Measurements from ENCODE around the gene CORO6.

CORO6 gene

DNA sequence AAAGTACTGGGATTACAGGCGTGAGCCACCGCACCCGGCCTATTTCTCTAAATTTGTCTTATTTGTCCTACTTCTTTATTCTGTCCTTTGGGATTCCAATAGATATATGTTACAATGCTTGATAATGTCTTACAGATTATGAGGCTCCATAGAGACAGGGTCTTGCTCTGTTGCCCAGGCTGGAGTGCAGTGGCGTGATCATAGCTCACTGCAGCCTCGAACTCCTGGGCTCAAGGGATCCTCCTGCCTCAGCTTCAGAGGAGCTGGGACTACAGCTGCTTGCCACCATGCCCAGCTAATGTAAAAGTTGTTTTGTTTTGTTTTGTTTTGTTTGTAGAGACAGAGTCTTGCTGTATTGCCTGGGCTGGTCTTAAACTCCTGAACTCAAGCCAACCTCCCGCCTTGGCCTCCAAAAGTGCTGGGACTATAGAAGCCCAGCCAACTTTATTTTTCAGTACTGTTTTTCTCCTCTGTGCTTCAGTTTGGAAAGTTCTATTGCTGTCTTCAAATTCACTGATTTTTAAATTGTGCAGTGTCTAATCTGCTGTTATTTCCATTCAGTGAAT lies 19.5 kb downstream of the CORO6 start:
- Histone ChIP-seq H3K27me3 (ENCODE audit: low read depth) (no peaks in the 10 kb centered on the region), H3K4me1 (peaks cover under 1% of the 10 kb centered on the region), H3K9me3 (no peaks in the 10 kb centered on the region), H3K4me3 (no peak overlapping the region), H3K36me3 (replicated peaks) (no peaks in the 10 kb centered on the region)
- in situ Hi-C loops (cut with MboI; ENCODE audit: low sequenced_read_pairs), result loop anchor here (25.0 kb wide), 1 partner anchor 334 kb away; the partner anchor contains the start of genes EFCAB5 and SSH2
- no peak for DNase-seq (ENCODE audit: low spot score in 2 of 2)

DNA sequence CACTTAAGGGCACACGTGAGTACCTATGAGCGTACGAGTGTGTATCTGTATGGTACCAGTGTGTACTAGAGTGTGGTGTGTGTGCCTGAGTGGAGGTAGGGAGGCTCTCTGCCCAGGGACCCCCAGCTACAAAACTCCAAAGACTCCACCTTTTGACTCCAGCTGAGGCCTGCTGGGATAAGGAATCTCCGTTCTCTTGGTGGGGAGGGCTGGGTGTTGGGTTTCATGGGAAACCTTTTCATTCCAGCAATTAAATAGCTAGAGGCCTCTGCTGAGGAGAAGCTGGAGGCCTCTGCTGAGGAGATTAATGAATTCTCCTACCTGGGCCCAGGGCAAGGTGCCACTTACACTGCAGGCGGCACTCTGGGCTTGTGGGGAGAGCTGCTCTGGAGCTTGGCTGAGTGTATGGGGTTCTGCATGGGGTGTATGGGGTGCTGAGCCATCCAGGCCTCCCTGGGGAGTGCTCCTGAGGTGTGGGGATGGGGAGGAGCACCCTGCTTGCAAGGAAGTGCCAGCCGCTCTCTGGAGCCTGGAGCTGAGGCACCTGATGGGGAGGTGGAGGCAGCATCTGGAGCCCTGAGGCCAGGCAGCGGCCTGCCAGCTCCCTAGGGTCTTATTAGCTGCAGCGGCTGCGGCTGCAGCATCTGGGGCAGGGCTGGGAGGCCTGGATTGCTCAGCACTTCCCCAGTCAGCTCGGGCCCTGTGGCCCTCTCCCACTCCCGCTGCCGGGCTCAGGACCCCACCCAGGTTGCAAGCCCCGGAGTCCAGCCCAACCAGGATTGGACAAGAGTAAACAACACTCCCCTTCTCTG lies 25.1 kb downstream of the CORO6 start:
- peaks cover 17% of the 10 kb centered on the region for H3K4me1 ChIP-seq
- DNase-seq (ENCODE audit: low spot score in 2 of 2), result peak; percentile 39 to 57
- H3K4me3 ChIP-seq, result no peak overlapping the region

DNA sequence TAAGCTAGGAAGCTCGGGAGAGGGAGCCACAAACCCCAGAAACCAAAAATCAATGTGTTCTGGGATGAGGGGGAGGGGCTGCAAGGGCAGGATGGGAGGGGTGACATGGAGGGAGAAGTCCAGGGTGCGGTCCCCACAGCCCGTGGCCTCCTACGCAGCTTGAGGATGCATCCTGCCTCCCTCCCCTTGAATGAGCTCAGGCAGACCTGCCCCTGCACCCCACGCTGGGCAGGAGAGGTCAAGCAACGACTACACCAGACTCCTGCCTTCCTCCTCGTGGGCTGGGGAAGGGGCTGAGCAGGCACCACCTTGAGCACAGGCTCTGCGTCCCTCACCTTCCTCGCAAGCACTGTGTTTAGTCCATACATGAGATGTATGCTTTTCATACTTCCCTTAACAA lies 25.9 kb downstream of the CORO6 start:
- H3K36me3 ChIP-seq (replicated peaks), result no peaks in the 10 kb centered on the region
- H3K4me3 ChIP-seq, result no peak overlapping the region
- H3K27me3 ChIP-seq (ENCODE audit: low read depth), result no peaks in the 10 kb centered on the region
- DNase-seq (ENCODE audit: low spot score in 2 of 2), result no peak
- in situ Hi-C loops (cut with MboI; ENCODE audit: low sequenced_read_pairs), result no loop called here
- peaks cover 25% of the 10 kb centered on the region for H3K4me1 ChIP-seq
- H3K9me3 ChIP-seq, result no peaks in the 10 kb centered on the region

More for the DNA sequence above, 25.1 kb downstream of the CORO6 start:
- Histone ChIP-seq H3K36me3 (replicated peaks) (no peaks in the 10 kb centered on the region), H3K27me3 (ENCODE audit: low read depth) (no peaks in the 10 kb centered on the region), H3K9me3 (no peaks in the 10 kb centered on the region)
- in situ Hi-C loops (cut with MboI; ENCODE audit: low sequenced_read_pairs), result no loop called here

DNA sequence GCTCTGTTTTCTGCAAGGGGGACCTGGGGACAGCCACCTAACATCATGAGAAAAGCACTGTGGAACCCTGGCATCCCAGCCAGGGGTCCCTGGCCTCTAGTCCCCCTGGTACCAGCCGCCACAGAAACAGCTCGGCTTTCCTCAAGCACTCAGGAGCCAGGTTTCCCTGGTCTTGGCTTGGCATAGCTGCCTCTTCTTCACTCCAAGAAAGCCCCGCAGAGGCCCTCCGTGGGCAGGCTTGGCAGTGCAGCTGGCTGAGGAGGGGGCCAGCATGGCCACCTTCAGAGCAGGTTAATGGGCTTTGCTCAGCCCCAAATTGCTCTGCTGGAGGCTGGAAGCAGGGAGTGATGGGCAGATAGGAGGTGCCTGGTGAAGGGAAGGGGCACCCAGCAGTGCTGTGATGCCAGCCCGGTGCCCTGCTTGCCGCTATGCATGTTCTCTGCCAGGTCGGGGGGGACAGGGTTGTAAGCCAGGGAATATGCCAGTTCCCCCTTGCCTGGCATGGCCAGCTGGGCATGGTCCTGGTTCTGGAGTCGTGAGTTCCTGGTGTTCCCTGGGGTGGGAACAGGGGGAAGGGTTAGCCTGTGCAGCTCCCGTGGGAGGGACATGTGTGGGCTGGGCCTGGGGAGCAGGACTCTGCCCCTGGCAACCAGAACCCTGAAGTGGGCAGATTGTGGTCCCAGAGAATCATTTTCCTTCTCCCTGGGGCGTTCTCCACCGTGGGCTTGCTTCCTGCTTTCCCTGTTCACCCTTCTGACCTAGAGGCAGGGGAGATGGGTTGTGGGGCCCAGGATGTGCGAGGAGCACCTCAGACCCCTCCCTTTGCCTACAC lies 26.6 kb downstream of the CORO6 start:
- DNase-seq (ENCODE audit: low spot score in 2 of 2), result no peak
- Histone ChIP-seq H3K4me1 (peaks cover 29% of the 10 kb centered on the region), H3K27me3 (ENCODE audit: low read depth) (no peaks in the 10 kb centered on the region), H3K9me3 (no peaks in the 10 kb centered on the region), H3K4me3 (no peak overlapping the region), H3K36me3 (replicated peaks) (no peaks in the 10 kb centered on the region)
- in situ Hi-C loops (cut with MboI; ENCODE audit: low sequenced_read_pairs), result no loop called here

DNA sequence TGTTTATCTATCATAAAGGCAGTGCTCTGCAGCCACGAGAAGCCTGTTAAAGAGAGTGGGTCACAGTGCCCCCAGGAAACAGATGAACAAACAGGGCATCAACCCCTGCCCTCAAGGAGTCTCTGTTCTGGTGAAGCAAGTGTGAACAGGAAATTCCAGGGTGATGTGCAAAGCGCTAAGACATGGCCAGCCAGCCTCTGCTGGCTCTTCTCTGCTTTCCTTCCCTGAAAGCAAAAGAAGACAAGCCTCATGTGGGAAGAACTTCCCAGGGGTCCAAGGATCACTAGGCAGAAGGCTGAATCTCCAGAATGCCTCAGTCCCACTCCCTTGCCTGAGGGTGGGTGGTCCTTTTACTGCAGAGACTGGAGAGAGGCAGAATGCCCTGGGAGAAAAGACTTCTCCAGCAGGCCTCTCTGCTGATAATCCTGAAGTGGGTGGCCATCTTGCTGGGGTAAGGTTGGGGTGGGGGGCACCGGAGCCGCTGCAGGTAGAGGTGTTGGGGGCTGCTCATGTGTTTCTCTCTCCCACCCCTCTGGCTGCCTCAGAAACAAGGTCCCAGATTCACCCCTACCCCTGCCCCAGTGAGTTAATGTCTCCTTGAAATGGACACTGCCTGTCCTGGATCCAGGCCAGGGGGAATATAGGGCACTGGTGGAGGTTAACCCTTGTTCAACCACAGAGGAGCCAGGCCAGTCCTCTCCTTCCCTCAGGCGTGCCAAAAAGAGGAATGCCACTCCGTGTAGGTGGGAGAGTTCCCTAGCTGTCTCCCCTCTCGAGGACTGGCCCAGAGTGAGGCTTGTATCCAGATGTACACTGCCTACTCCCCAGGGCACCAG lies 27.4 kb downstream of the CORO6 start:
- Histone ChIP-seq H3K4me3 (no peak overlapping the region), H3K36me3 (replicated peaks) (no peaks in the 10 kb centered on the region), H3K27me3 (ENCODE audit: low read depth) (no peaks in the 10 kb centered on the region), H3K9me3 (no peaks in the 10 kb centered on the region), H3K4me1 (peaks cover 38% of the 10 kb centered on the region)
- in situ Hi-C loops (cut with MboI; ENCODE audit: low sequenced_read_pairs), result no loop called here
- no peak for DNase-seq (ENCODE audit: low spot score in 2 of 2)

DNA sequence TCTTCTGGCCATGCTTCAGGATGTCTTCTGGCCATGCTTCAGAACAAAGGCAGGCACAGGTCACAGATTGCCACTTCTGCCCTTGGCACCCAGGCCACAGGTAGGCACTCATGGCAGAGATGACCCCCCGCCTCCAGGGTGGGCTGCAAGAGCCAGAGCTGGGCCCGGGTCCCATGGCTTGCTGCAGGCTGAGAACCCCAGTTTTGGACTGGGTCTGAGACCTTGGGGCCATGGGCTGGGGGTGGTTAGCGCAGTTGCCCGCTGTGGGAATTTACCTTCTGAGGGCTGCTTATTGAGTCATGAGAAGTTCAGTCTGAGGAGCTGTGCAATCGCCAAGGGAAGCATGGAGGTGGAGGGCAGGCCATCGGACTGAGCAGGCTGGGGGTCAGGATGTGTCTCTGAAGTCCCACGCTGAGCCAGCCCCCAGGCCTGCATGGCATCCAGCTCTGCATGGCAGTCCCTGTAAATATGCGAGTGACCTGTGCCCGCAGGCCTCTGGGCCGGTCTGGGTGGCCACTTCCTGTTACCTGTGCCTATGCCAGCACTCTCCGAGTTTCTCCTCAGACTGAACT lies 28.1 kb downstream of the CORO6 start:
- no peaks in the 10 kb centered on the region for H3K9me3 ChIP-seq
- no peak for DNase-seq (ENCODE audit: low spot score in 2 of 2)
- H3K27me3 ChIP-seq (ENCODE audit: low read depth), result no peaks in the 10 kb centered on the region
- H3K4me3 ChIP-seq, result peak overlapping the region; percentile 55
- in situ Hi-C loops (cut with MboI; ENCODE audit: low sequenced_read_pairs), result no loop called here
- H3K36me3 ChIP-seq (replicated peaks), result no peaks in the 10 kb centered on the region
- H3K4me1 ChIP-seq, result peaks cover 45% of the 10 kb centered on the region

DNA sequence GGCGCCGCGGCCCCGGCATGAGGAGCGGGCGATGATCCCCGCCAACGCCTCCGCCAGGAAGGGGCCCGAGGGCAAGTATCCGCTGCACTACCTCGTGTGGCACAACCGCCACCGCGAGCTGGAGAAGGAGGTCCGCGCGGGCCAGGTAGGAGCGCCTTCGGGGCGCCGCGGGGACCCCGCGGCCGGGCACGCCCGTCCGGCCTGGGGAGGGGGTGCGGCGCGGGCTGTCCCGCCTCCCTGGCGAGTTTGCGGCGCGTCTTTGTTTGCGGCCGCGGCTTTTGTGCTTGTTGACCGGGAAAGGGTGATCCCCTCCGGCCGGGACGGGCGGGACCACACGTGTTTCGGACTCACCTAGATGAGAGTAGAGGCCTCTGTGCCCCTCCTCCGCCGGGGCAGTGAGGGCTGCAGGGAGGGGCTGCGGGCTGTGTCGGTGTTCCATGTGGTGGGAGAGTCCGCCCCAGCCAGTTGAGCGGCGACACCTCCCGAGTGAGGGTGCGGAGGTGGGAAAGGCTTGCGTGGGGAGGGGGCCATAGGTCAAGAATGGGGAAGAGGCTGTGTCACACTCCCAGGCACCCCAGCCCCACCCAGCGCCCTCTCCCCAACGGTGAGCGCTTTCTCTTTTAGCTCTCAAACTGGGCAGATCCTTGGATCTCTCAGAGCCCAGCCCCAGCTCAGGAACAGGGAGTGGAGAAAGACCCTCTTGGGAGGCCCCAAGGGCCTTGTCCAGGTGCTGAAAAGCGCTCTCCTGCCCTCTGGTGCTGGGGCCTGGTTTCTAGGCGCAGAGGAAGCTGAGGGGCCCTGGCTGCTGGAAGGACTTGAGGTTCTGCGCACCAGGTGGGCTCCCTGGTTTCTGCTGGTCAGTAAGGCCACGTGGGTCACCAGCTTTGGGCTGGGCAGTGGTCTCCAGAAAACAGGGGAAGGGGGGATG lies 28.9 kb downstream of the CORO6 start:
- in situ Hi-C loops (cut with MboI; ENCODE audit: low sequenced_read_pairs), result no loop called here
- H3K4me1 ChIP-seq, result peaks cover 45% of the 10 kb centered on the region
- peak; percentile 39 to 74 for DNase-seq (ENCODE audit: low spot score in 2 of 2)

DNA sequence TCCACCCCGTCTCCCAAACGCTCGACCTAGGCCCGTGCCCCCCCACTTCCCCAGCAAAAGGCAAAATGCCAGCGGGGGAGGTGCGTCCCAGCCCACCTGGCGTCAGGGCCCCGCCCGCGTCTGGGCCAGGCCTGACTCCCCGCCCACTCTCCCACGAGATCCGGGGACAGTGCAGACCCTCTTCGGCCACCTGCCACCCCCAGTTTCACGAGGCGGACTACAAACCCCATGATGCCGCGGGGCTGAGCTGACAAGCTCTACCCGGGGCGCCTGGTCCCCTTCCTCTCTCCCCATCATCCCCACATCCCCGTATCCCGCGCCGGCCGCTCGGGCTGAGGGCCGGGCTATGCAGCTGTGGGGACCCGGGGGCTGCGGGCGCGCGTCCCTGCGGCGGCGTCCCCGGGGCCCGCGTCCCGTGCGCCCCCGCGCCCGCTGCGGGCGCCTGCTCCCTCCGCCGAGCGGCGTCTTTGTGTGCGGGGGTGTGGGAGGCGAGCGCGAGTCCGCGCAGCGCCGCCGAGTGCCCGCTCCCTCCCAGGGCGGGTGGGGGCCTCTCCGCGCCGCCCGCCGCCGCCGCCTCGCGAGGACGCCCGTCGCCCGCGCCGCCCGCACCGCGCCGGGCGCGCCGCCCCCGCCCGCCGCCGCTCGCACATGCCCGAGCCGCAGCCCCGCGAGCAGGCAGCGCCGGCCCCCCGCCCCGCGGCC lies 29.7 kb downstream of the CORO6 start, which contains the start of gene ANKRD13B:
TSS of gene ANKRD13B (plus strand) at position 283 of the 702 bp plus-strand sequence. CDS start 490 bp downstream, outside the sequence.
- in situ Hi-C loops (cut with MboI; ENCODE audit: low sequenced_read_pairs), result no loop called here
- H3K4me1 ChIP-seq, result peaks cover 43% of the 10 kb centered on the region
- peak; percentile 21 to 75 for DNase-seq (ENCODE audit: low spot score in 2 of 2)
- H3K9me3 ChIP-seq, result no peaks in the 10 kb centered on the region
- no peaks in the 10 kb centered on the region for H3K36me3 ChIP-seq (replicated peaks)
- H3K4me3 ChIP-seq, result peak within 1 kb of the TSS; percentile 55
- H3K27me3 ChIP-seq (ENCODE audit: low read depth), result no peaks in the 10 kb centered on the region

More for the DNA sequence above, 28.9 kb downstream of the CORO6 start:
- Histone ChIP-seq H3K4me3 (peak overlapping the region; percentile 55), H3K36me3 (replicated peaks) (no peaks in the 10 kb centered on the region), H3K9me3 (no peaks in the 10 kb centered on the region), H3K27me3 (ENCODE audit: low read depth) (no peaks in the 10 kb centered on the region)

DNA sequence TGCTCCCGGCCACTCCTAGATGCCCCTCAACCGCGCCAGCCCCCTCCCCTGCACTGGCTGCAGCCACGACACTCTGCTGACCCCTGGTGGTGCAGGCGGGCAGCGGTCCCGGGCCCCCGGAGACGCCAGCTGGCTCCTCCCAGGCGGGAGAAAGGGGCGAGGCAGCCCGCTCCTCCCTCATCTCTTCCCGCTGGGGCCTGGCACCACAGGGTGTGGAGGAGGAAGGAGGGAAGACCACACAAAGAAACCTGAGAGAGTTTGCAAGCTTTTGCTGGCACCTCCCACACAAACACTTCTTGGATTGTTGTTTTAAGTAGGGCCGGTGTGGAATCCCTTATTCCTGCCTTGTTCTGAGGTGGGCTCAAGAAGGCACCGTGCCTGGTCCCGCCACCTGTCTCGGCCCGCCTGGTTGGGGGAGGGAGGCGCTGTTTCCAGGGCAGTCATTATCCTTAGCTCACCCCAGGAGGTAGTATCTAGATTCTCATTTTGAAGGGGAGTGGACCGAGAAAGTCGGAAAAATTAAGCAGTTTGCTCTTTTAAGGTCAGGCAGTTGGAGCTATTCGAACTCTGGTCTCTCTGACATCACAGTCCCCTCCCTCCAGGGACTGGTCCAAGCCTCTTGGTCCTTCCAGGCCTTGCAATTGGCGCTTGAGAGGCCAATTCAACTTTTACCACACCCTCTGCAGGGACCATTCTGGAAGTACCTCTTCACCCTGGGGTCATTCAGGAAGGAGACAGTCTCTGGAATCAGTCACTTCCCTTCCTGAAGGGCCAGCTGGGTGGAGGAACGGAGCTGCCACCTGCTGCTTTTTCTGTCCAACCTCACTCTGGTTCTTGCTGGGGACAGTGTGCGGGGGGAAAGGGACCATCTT lies 30.7 kb downstream of the CORO6 start:
- in situ Hi-C loops (cut with MboI; ENCODE audit: low sequenced_read_pairs), result no loop called here
- H3K4me3 ChIP-seq, result peak overlapping the region; percentile 38
- H3K27me3 ChIP-seq (ENCODE audit: low read depth), result no peaks in the 10 kb centered on the region
- H3K36me3 ChIP-seq (replicated peaks), result no peaks in the 10 kb centered on the region; the same call in 1 of the 2 replicates
- peak; percentile 88 to 98 for DNase-seq (ENCODE audit: low spot score in 2 of 2)
- H3K4me1 ChIP-seq, result peaks cover 40% of the 10 kb centered on the region
- no peaks in the 10 kb centered on the region for H3K9me3 ChIP-seq

DNA sequence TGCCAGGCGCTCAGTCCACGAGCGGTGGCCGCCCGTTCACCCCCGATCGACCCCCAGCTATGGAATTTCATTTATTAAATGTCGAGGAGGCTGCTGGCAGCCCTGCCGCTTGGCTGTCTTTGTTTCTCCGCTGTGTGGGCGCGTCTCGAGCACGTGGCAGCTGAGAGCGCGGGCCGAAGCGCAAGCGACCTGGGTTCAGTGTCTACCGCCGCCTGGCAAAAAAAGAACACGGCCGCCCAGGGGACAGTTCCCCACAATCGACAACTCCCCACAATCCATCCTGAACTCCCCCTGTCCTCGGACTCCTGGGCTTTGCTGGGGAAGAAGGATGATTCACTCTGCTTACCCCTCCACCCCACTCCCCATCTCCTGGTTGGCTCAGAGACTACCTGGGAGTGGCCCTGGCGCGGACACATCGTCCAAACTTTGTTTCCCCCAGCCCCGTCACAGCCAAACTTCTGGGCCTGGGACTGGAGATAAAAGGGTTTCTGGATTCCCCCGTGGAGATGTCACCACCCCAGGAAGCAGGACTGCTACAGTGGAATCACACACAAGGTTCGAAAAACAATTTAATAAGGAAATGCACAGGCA lies 31.5 kb downstream of the CORO6 start:
- peak; percentile 65 to 80 for DNase-seq (ENCODE audit: low spot score in 2 of 2)
- Histone ChIP-seq H3K9me3 (no peaks in the 10 kb centered on the region), H3K27me3 (ENCODE audit: low read depth) (no peaks in the 10 kb centered on the region), H3K4me3 (peak overlapping the region; percentile 38), H3K4me1 (peaks cover 38% of the 10 kb centered on the region), H3K36me3 (replicated peaks) (no peaks in the 10 kb centered on the region; the same call in 1 of the 2 replicates)
- in situ Hi-C loops (cut with MboI; ENCODE audit: low sequenced_read_pairs), result no loop called here

Data from HAP-1 (cell line).